GM18867 (cell line): ENCODE results near the gene DNAH8.
"Not testable (repeated sequence)": the region's sequence is repeated elsewhere in the genome, so short reads cannot be mapped to it uniquely, and the experiment has no call there.

Source experiments
- ATAC-seq: cut with Tn5 transposase; IDR thresholded peaks from one replicate; pipeline ENCODE4 v1.9.1; 2021; ENCODE audit warnings: mild to moderate bottlenecking, moderate library complexity; ENCODE audit not compliant: unreplicated experiment

DNAH8 gene

GRCh38 chr6:38715016-38715689 is at the start of gene DNAH8:
Gene DNAH8, plus strand, starts transcription at chr6:38715311. Its CDS starts 7,499 bp downstream, at chr6:38722810.
- no peak for ATAC-seq

- ATAC-seq, result peak; percentile 70
Observed at GRCh38 chr6:38671885-38672467, 43.1 kb upstream of the DNAH8 start.

GRCh38 chr6:38673397-38674165 is 41.5 kb upstream of the DNAH8 start:
- ATAC-seq, result no peak

GRCh38 chr6:38676236-38676973 is 38.7 kb upstream of the DNAH8 start:
- peak; percentile 50 for ATAC-seq

GRCh38 chr6:38676974-38677544 is 38.1 kb upstream of the DNAH8 start:
- no peak for ATAC-seq

GRCh38 chr6:38678178-38678760 is 36.8 kb upstream of the DNAH8 start:
- ATAC-seq, result no peak

GRCh38 chr6:38679668-38680067 is 35.4 kb upstream of the DNAH8 start:
- no peak for ATAC-seq

- no peak for ATAC-seq
Observed at GRCh38 chr6:38681850-38682249, 33.3 kb upstream of the DNAH8 start.

GRCh38 chr6:38684237-38684636 is 30.9 kb upstream of the DNAH8 start:
- no peak for ATAC-seq

- no peak for ATAC-seq
Observed at GRCh38 chr6:38684904-38685303, 30.2 kb upstream of the DNAH8 start.

- ATAC-seq, result no peak
Observed at GRCh38 chr6:38686270-38687042, 28.7 kb upstream of the DNAH8 start.

GRCh38 chr6:38687043-38687353 is 28.1 kb upstream of the DNAH8 start:
- ATAC-seq, result no peak

GRCh38 chr6:38687549-38687948 is 27.6 kb upstream of the DNAH8 start:
- no peak for ATAC-seq

GRCh38 chr6:38688579-38689087 is 26.5 kb upstream of the DNAH8 start:
- ATAC-seq, result no peak

- no peak for ATAC-seq
Observed at GRCh38 chr6:38695227-38695900, 19.7 kb upstream of the DNAH8 start.

GRCh38 chr6:38695933-38696332 is 19.2 kb upstream of the DNAH8 start:
- ATAC-seq, result no peak

- no peak for ATAC-seq
Observed at GRCh38 chr6:38696345-38696744, 18.8 kb upstream of the DNAH8 start.

GRCh38 chr6:38697846-38698245 is 17.3 kb upstream of the DNAH8 start:
- no peak for ATAC-seq

- not testable (repeated sequence) for ATAC-seq
Observed at GRCh38 chr6:38699702-38700101, 15.4 kb upstream of the DNAH8 start.
